NCI-H226 (cell line): ENCODE data around the gene HLA-F.

Source experiments
- DNase-seq: peaks from one replicate; pipeline ENCODE4 v3.0.0-alpha.2; 2015

Gene HLA-F

GRCh38 chr6:29723262-29723665, at the start of gene HLA-F:
Gene HLA-F (plus strand): TSS chr6:29723434. CDS start chr6:29723464, 30 bp downstream.
- DNase-seq = peak; percentile 89

- no peak for DNase-seq
These were observed 49.2 kb upstream of the HLA-F start for GRCh38 chr6:29674008-29674407.

- DNase-seq = no peak
These were observed 47.7 kb upstream of the HLA-F start for GRCh38 chr6:29675561-29675960.

GRCh38 chr6:29676981-29677601, 46.1 kb upstream of the HLA-F start:
- peak; percentile 49 for DNase-seq

- DNase-seq = peak; percentile 62
These were observed 45.1 kb upstream of the HLA-F start for GRCh38 chr6:29678114-29678513.

- no peak for DNase-seq
These were observed 43.3 kb upstream of the HLA-F start for GRCh38 chr6:29679962-29680361.

GRCh38 chr6:29680416-29680815, 42.8 kb upstream of the HLA-F start:
- DNase-seq = no peak

- no peak for DNase-seq
These were observed 42.3 kb upstream of the HLA-F start, which contains the start of gene ZFP57 for GRCh38 chr6:29680904-29681303. Gene ZFP57 (minus strand): TSS chr6:29681152. CDS start chr6:29677003, 4,149 bp downstream.

- DNase-seq = peak; percentile 30
These were observed 41.4 kb upstream of the HLA-F start for GRCh38 chr6:29681811-29682210.

- DNase-seq = no peak
These were observed 37.4 kb upstream of the HLA-F start for GRCh38 chr6:29685718-29686326.

GRCh38 chr6:29694637-29695036, 28.6 kb upstream of the HLA-F start:
- DNase-seq = no peak

- peak; percentile 9 for DNase-seq
These were observed 26.8 kb upstream of the HLA-F start for GRCh38 chr6:29696147-29697125.

GRCh38 chr6:29702519-29703103, 20.6 kb upstream of the HLA-F start:
- DNase-seq = peak; percentile 14

- DNase-seq = peak; percentile 32
These were observed 17.6 kb upstream of the HLA-F start for GRCh38 chr6:29705389-29706231.

GRCh38 chr6:29708432-29709179, 14.6 kb upstream of the HLA-F start:
- no peak for DNase-seq

GRCh38 chr6:29709188-29709587, 14.0 kb upstream of the HLA-F start:
- no peak for DNase-seq

- DNase-seq = no peak
These were observed 12.8 kb upstream of the HLA-F start for GRCh38 chr6:29710281-29710941.

- DNase-seq = no peak
These were observed 2.4 kb upstream of the HLA-F start for GRCh38 chr6:29720863-29721262.

- DNase-seq = no peak
These were observed 693 bp downstream of the HLA-F start for GRCh38 chr6:29723666-29724588.
